Fibroblast of skin of right biceps (primary cell): Measurements from ENCODE around the gene SPSB1.

Experiments
- DNase-seq: peaks from one replicate; pipeline ENCODE4 v3.0.0-alpha.2; 2013

Gene SPSB1

GRCh38 chr1:9280015-9280860, 12.5 kb upstream of the SPSB1 start:
- peak; percentile 96 for DNase-seq

GRCh38 chr1:9281071-9281827, 11.4 kb upstream of the SPSB1 start:
- peak; percentile 52 for DNase-seq

GRCh38 chr1:9281908-9282695, 10.6 kb upstream of the SPSB1 start:
- DNase-seq: peak; percentile 49

GRCh38 chr1:9282696-9282955, 10.1 kb upstream of the SPSB1 start:
- DNase-seq: no peak

- DNase-seq: no peak
Observed at GRCh38 chr1:9284061-9284460, 8.6 kb upstream of the SPSB1 start.

- DNase-seq: no peak
Observed at GRCh38 chr1:9286556-9286955, 6.1 kb upstream of the SPSB1 start.

GRCh38 chr1:9289090-9289534, 3.6 kb upstream of the SPSB1 start:
- DNase-seq: peak; percentile 76

- peak; percentile 94 for DNase-seq
Observed at GRCh38 chr1:9289711-9290485, 2.8 kb upstream of the SPSB1 start.

- peak; percentile 82 for DNase-seq
Observed at GRCh38 chr1:9291914-9292360, 757 bp upstream of the SPSB1 start.

- DNase-seq: no peak
Observed at GRCh38 chr1:9293241-9293532, 493 bp downstream of the SPSB1 start.

- DNase-seq: peak; percentile 40
Observed at GRCh38 chr1:9293533-9294404, 1.1 kb downstream of the SPSB1 start.

- DNase-seq: peak; percentile 89
Observed at GRCh38 chr1:9294405-9294773, 1.7 kb downstream of the SPSB1 start.

GRCh38 chr1:9294910-9295636, 2.4 kb downstream of the SPSB1 start:
- peak; percentile 65 for DNase-seq

GRCh38 chr1:9295884-9296283, 3.2 kb downstream of the SPSB1 start:
- DNase-seq: no peak

- DNase-seq: no peak
Observed at GRCh38 chr1:9296850-9297249, 4.2 kb downstream of the SPSB1 start.

- no peak for DNase-seq
Observed at GRCh38 chr1:9297831-9298230, 5.1 kb downstream of the SPSB1 start.

GRCh38 chr1:9298282-9298681, 5.6 kb downstream of the SPSB1 start:
- no peak for DNase-seq

- peak; percentile 57 for DNase-seq
Observed at GRCh38 chr1:9299571-9300541, 7.2 kb downstream of the SPSB1 start.

GRCh38 chr1:9300573-9300972, 7.9 kb downstream of the SPSB1 start:
- DNase-seq: no peak
